Breast epithelium (tissue), 3 donors: Measurements from ENCODE around the gene ADGRG4.

ENCODE experiments used
- POLR2A ChIP-seq: fragments of 450-650 bp; IDR thresholded peaks from one replicate; pipeline ENCODE4 v1.6.1; 2016; ENCODE audit warnings: antibody characterized with exemption, mild to moderate bottlenecking, moderate library complexity
- POLR2AphosphoS5 ChIP-seq, 3 donors: sonication (generic); formaldehyde crosslinking; IDR thresholded peaks; one replicate each; pipeline ENCODE4 v1.6.1; 2017; ENCODE audit warnings: antibody characterized with exemption in 3 of 3
- TF ChIP-seq, protein P1 (sequence below), 3 donors: fragments of 450-650 bp; IDR thresholded peaks; one replicate each; pipeline ENCODE4 v1.5.1; 2016 to 2017; ENCODE audit warnings: antibody characterized with exemption in 3 of 3, mild to moderate bottlenecking in 3 of 3, moderate library complexity in 3 of 3

DNA sequence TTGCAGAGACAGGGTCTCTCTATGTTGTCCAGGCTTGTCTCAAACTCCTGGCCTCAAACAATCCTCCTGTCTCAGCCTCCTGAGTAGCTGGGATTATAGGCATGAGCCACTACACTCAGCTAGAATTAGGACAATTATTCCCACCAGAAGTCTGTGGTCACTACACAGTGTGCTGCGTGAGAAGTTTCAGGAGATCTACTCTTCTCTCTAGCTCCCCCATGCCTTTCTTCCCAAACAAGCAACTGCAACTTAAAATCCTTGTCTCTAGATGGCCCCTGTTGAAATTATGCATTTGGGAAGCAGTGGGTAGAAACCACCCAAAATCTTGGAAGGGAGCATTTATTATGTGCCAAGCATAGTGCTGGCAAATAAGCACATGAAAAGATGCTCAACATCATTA, 28.4 kb upstream of the ADGRG4 start:
- TF ChIP-seq, protein P1, sequence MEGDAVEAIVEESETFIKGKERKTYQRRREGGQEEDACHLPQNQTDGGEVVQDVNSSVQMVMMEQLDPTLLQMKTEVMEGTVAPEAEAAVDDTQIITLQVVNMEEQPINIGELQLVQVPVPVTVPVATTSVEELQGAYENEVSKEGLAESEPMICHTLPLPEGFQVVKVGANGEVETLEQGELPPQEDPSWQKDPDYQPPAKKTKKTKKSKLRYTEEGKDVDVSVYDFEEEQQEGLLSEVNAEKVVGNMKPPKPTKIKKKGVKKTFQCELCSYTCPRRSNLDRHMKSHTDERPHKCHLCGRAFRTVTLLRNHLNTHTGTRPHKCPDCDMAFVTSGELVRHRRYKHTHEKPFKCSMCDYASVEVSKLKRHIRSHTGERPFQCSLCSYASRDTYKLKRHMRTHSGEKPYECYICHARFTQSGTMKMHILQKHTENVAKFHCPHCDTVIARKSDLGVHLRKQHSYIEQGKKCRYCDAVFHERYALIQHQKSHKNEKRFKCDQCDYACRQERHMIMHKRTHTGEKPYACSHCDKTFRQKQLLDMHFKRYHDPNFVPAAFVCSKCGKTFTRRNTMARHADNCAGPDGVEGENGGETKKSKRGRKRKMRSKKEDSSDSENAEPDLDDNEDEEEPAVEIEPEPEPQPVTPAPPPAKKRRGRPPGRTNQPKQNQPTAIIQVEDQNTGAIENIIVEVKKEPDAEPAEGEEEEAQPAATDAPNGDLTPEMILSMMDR (IDR thresholded peaks at IDR 0.05): no peak
- TF ChIP-seq POLR2A: no peak
- no peak for TF ChIP-seq POLR2AphosphoS5 (IDR thresholded peaks at IDR 0.05)
